Cardiac septum (tissue), 1 donor: ENCODE results near the gene PTPN13. TPM values are rescaled to one million over a fixed set of nuclear protein-coding genes. Genes with fewer than 3 reads are reported as not detected.
"Not testable (repeated sequence)": the region's sequence is repeated elsewhere in the genome, so short reads cannot be mapped to it uniquely, and the experiment has no call there.

Experiments used
- DNase-seq: peaks from one replicate; pipeline ENCODE4 v3.0.0-alpha.2; 2020; ENCODE audit warnings: low spot score
- intact Hi-C: fragments of 100-400 bp; cut with DNase I; formaldehyde crosslinking; loops from one replicate; pipeline ENCODE4 v1.14.0; 2022
- total RNA-seq: library from RNA; stranded (reverse); fragmentation: NEBNext Ultra II Directional; extraction: Animal tissue kit (Norgen Biotek cat#: 25700); gene quantifications from one replicate; pipeline ENCODE4 v1.2.1, GENCODE V29; 2021
- donor health status: DM: no; HTN: no; CAD: no.

Gene PTPN13
- total RNA-seq, 1 donor from 2014 or later: 3.4 TPM

GRCh38 chr4:86631166-86631565, 37.1 kb downstream of the PTPN13 start:
- intact Hi-C loops: no loop called here

GRCh38 chr4:86633854-86634253, 39.7 kb downstream of the PTPN13 start:
- DNase-seq: no peak
- intact Hi-C loops: no loop called here

More at GRCh38 chr4:86631166-86631565, 37.1 kb downstream of the PTPN13 start:
- DNase-seq: no peak

GRCh38 chr4:86640469-86640868, 46.4 kb downstream of the PTPN13 start:
- no peak for DNase-seq
- intact Hi-C loops: no loop called here

GRCh38 chr4:86641516-86642090, 47.5 kb downstream of the PTPN13 start:
- no peak for DNase-seq
- intact Hi-C loops: no loop called here

GRCh38 chr4:86644892-86645291, 50.8 kb downstream of the PTPN13 start:
- intact Hi-C loops: no loop called here
- DNase-seq: no peak

GRCh38 chr4:86652332-86652932, 58.3 kb downstream of the PTPN13 start:
- intact Hi-C loops: no loop called here
- no peak for DNase-seq

- intact Hi-C loops: no loop called here
- DNase-seq: no peak
Measured at GRCh38 chr4:86653237-86653865, 59.2 kb downstream of the PTPN13 start.

GRCh38 chr4:86656781-86657180, 62.7 kb downstream of the PTPN13 start:
- DNase-seq: not testable (repeated sequence)

GRCh38 chr4:86657382-86657781, 63.3 kb downstream of the PTPN13 start:
- no peak for DNase-seq
- intact Hi-C loops: no loop called here

More at GRCh38 chr4:86656781-86657180, 62.7 kb downstream of the PTPN13 start:
- intact Hi-C loops: not testable (repeated sequence)

- intact Hi-C loops: no loop called here
- DNase-seq: no peak
Measured at GRCh38 chr4:86657910-86658309, 63.8 kb downstream of the PTPN13 start.

GRCh38 chr4:86660401-86660800, 66.3 kb downstream of the PTPN13 start:
- no peak for DNase-seq
- intact Hi-C loops: no loop called here

- DNase-seq: no peak
- intact Hi-C loops: no loop called here
Measured at GRCh38 chr4:86661006-86661405, 66.9 kb downstream of the PTPN13 start.

- intact Hi-C loops: no loop called here
- no peak for DNase-seq
Measured at GRCh38 chr4:86661418-86661817, 67.3 kb downstream of the PTPN13 start.

- no peak for DNase-seq
- intact Hi-C loops: no loop called here
Measured at GRCh38 chr4:86664959-86665358, 70.8 kb downstream of the PTPN13 start.

- intact Hi-C loops: no loop called here
- DNase-seq: no peak
Measured at GRCh38 chr4:86670298-86670697, 76.2 kb downstream of the PTPN13 start.

- no peak for DNase-seq
- intact Hi-C loops: no loop called here
Measured at GRCh38 chr4:86670756-86671155, 76.6 kb downstream of the PTPN13 start.

- intact Hi-C loops: no loop called here
- DNase-seq: no peak
Measured at GRCh38 chr4:86675548-86675947, 81.4 kb downstream of the PTPN13 start.

- no peak for DNase-seq
- intact Hi-C loops: no loop called here
Measured at GRCh38 chr4:86678796-86679195, 84.7 kb downstream of the PTPN13 start.

- intact Hi-C loops: no loop called here
- DNase-seq: no peak
Measured at GRCh38 chr4:86679441-86679840, 85.3 kb downstream of the PTPN13 start.

- DNase-seq: no peak
Measured at GRCh38 chr4:86683167-86683566, 89.1 kb downstream of the PTPN13 start.

GRCh38 chr4:86683983-86684382, 89.9 kb downstream of the PTPN13 start:
- intact Hi-C loops: no loop called here
- DNase-seq: no peak

More at GRCh38 chr4:86683167-86683566, 89.1 kb downstream of the PTPN13 start:
- intact Hi-C loops: no loop called here
